Measurements from ENCODE around the gene PASK. TPM values are rescaled to one million over a fixed set of nuclear protein-coding genes. Genes with fewer than 3 reads are reported as not detected.

The PASK gene
- total and polyA plus RNA-seq, 2 experiments from 2014 or later, result 2.5 to 8.8 TPM

GRCh38 chr2:241070811-241071676, 78.2 kb downstream of the PASK start:
- 90% methylated on average over 27 of the region's 31 CpGs for WGBS (ENCODE audit: low lambda C conversion rate, missing lambda C conversion rate)
- no peaks in the 10 kb centered on the region for H3K79me2 ChIP-seq
- no peak for DNase-seq (ENCODE audit: low spot score)
- H3K9me3 ChIP-seq (ENCODE audit: low read depth), result no peaks in the 10 kb centered on the region
- no peak overlapping the region for H2AFZ ChIP-seq
- no peak overlapping the region for H3K4me2 ChIP-seq
- no peaks in the 10 kb centered on the region for H3K9me2 ChIP-seq (replicated peaks; ENCODE audit: insufficient read depth)
- no peak overlapping the region for H3K27ac ChIP-seq
- no peaks in the 10 kb centered on the region for H3K36me3 ChIP-seq (replicated peaks; ENCODE audit: insufficient read depth, low read depth)
- no peaks in the 10 kb centered on the region for H3K27me3 ChIP-seq
- no peaks in the 10 kb centered on the region for H3K4me1 ChIP-seq (ENCODE audit: insufficient read depth)
- no peak overlapping the region for H3K4me3 ChIP-seq
- no peaks in the 10 kb centered on the region for H4K20me1 ChIP-seq (ENCODE audit: insufficient read depth, poor library complexity, severe bottlenecking)
- TF ChIP-seq CTCF (IDR thresholded peaks at IDR 0.05; ENCODE audit: poor library complexity) (no peak), EZH2 (IDR thresholded peaks at IDR 0.05; ENCODE audit: borderline replicate concordance) (no peak), EZH2phosphoT487 (IDR thresholded peaks at IDR 0.05; ENCODE audit: low read depth, severe bottlenecking, unreplicated experiment) (no peak)

GRCh38 chr2:241070361-241070760, 78.9 kb downstream of the PASK start:
- Histone ChIP-seq H3K9me3 (ENCODE audit: low read depth) (no peaks in the 10 kb centered on the region), H3K36me3 (replicated peaks; ENCODE audit: insufficient read depth, low read depth) (no peaks in the 10 kb centered on the region), H3K9me2 (replicated peaks; ENCODE audit: insufficient read depth) (no peaks in the 10 kb centered on the region), H3K79me2 (no peaks in the 10 kb centered on the region), H4K20me1 (ENCODE audit: insufficient read depth, poor library complexity, severe bottlenecking) (no peaks in the 10 kb centered on the region), H3K4me2 (no peak overlapping the region), H3K4me1 (ENCODE audit: insufficient read depth) (no peaks in the 10 kb centered on the region), H3K4me3 (no peak overlapping the region), H3K27me3 (no peaks in the 10 kb centered on the region), H2AFZ (no peak overlapping the region), H3K27ac (no peak overlapping the region)
- DNase-seq (ENCODE audit: low spot score), result no peak
- no peak for TF ChIP-seq EZH2phosphoT487 (IDR thresholded peaks at IDR 0.05; ENCODE audit: low read depth, severe bottlenecking, unreplicated experiment)
- TF ChIP-seq CTCF (IDR thresholded peaks at IDR 0.05; ENCODE audit: poor library complexity), result no peak
- TF ChIP-seq EZH2 (IDR thresholded peaks at IDR 0.05; ENCODE audit: borderline replicate concordance), result no peak
- 91% methylated on average over 13 of the region's 13 CpGs for WGBS (ENCODE audit: low lambda C conversion rate, missing lambda C conversion rate)

- Histone ChIP-seq H3K36me3 (replicated peaks; ENCODE audit: insufficient read depth, low read depth) (no peaks in the 10 kb centered on the region), H3K4me2 (no peak overlapping the region), H3K4me1 (ENCODE audit: insufficient read depth) (no peaks in the 10 kb centered on the region), H4K20me1 (ENCODE audit: insufficient read depth, poor library complexity, severe bottlenecking) (no peaks in the 10 kb centered on the region), H3K4me3 (no peak overlapping the region), H3K27ac (no peak overlapping the region), H3K27me3 (no peaks in the 10 kb centered on the region), H3K79me2 (no peaks in the 10 kb centered on the region), H2AFZ (no peak overlapping the region), H3K9me2 (replicated peaks; ENCODE audit: insufficient read depth) (no peaks in the 10 kb centered on the region), H3K9me3 (ENCODE audit: low read depth) (no peaks in the 10 kb centered on the region)
- 85% methylated on average over 25 of the region's 26 CpGs for WGBS (ENCODE audit: low lambda C conversion rate, missing lambda C conversion rate)
- DNase-seq (ENCODE audit: low spot score), result no peak
- TF ChIP-seq CTCF (IDR thresholded peaks at IDR 0.05; ENCODE audit: poor library complexity) (no peak), EZH2 (IDR thresholded peaks at IDR 0.05; ENCODE audit: borderline replicate concordance) (no peak)
Observed at GRCh38 chr2:241069821-241070281, 79.4 kb downstream of the PASK start.

Data from hepatocyte (in vitro differentiated cells).